Measurements from ENCODE around the gene DIDO1. TPM values are rescaled to one million over a fixed set of nuclear protein-coding genes. Genes with fewer than 3 reads are reported as not detected.

DIDO1 gene
- total RNA-seq, 1 donor from 2014 or later: 89.1 TPM

GRCh38 chr20:62881662-62882395 is 44.5 kb downstream of the DIDO1 start:
- intact Hi-C loops (cut with micrococcal nuclease): no loop called here
- TF ChIP-seq, protein P1, sequence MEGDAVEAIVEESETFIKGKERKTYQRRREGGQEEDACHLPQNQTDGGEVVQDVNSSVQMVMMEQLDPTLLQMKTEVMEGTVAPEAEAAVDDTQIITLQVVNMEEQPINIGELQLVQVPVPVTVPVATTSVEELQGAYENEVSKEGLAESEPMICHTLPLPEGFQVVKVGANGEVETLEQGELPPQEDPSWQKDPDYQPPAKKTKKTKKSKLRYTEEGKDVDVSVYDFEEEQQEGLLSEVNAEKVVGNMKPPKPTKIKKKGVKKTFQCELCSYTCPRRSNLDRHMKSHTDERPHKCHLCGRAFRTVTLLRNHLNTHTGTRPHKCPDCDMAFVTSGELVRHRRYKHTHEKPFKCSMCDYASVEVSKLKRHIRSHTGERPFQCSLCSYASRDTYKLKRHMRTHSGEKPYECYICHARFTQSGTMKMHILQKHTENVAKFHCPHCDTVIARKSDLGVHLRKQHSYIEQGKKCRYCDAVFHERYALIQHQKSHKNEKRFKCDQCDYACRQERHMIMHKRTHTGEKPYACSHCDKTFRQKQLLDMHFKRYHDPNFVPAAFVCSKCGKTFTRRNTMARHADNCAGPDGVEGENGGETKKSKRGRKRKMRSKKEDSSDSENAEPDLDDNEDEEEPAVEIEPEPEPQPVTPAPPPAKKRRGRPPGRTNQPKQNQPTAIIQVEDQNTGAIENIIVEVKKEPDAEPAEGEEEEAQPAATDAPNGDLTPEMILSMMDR (IDR thresholded peaks at IDR 0.05): no peak
- Mint-ChIP-seq H3K4me3 (no peak overlapping the region), H3K27ac (peak overlapping the region; percentile 61), H3K27me3 (no peaks in the 10 kb centered on the region), H3K36me3 (ENCODE audit: low read depth) (peaks cover 19% of the 10 kb centered on the region), H3K4me1 (no peaks in the 10 kb centered on the region), H3K9me3 (no peaks in the 10 kb centered on the region)
- ChIA-PET POLR2A (no interaction called here), CTCF (no interaction called here)
- DNase-seq: no peak
- ATAC-seq (ENCODE audit: low read depth): no peak

- DNase-seq (no peak), ATAC-seq (ENCODE audit: low read depth) (no peak)
- no peaks in the 10 kb centered on the region for H3K9me3 Mint-ChIP-seq
- H3K27me3 Mint-ChIP-seq: no peaks in the 10 kb centered on the region
- POLR2A ChIA-PET: no interaction called here
- TF ChIP-seq, protein P1 (IDR thresholded peaks at IDR 0.05): no peak
- no peak overlapping the region for H3K4me3 Mint-ChIP-seq
- no peaks in the 10 kb centered on the region for H3K4me1 Mint-ChIP-seq
- CTCF ChIA-PET: no interaction called here
- H3K27ac Mint-ChIP-seq: peak overlapping the region; percentile 61
- intact Hi-C loops (cut with micrococcal nuclease): no loop called here
- H3K36me3 Mint-ChIP-seq (ENCODE audit: low read depth): peaks cover 11% of the 10 kb centered on the region
These were observed 45.2 kb downstream of the DIDO1 start for GRCh38 chr20:62880935-62881661.

DNA sequence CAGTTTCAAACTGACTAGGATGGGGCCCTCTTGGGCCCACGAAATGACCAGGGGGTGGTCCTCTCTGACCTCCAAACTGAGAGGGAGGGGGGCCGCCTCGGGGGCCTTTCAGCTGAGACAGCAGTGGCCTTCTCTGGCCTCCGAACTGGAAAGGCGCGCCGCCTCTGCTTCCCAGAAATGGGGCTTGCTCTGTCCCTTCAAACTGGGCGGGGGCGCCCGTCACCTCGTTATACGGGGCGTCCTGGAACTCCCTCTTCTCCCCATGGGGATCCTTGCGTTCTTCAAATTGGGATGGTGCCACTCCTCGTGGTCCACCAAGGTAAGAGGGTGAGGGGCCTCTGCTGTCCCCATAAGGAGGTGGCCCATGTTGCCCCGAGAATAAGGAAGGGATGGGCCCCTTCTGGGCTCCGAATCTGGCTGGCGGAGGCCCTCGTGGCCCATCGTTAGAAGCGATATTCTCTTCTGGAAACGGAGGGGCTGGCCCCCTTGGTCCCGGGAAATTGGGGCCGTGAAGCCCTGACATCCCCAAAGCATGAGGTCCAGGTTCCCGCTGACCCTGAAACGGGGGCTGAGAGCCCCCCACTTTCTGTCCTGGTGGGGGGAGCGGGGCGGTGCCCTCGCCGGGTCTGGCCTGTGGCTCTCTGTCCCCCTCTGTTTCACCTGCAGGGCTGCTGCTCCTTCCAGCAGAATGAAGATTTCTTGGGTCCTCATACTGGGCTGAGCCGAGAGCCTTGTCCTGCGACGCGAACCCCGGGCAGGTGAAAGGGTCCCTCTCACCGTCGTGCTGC is 46.0 kb downstream of the DIDO1 start:
- H3K27me3 Mint-ChIP-seq: no peaks in the 10 kb centered on the region
- H3K36me3 Mint-ChIP-seq (ENCODE audit: low read depth): peaks cover 11% of the 10 kb centered on the region
- no peak overlapping the region for H3K27ac Mint-ChIP-seq
- H3K4me3 Mint-ChIP-seq: no peak overlapping the region
- POLR2A ChIA-PET: no interaction called here
- TF ChIP-seq, protein P1 (IDR thresholded peaks at IDR 0.05): no peak
- no peak for ATAC-seq (ENCODE audit: low read depth)
- H3K9me3 Mint-ChIP-seq: no peaks in the 10 kb centered on the region
- no peak for DNase-seq
- no peaks in the 10 kb centered on the region for H3K4me1 Mint-ChIP-seq
- CTCF ChIA-PET: no interaction called here
- intact Hi-C loops (cut with micrococcal nuclease): no loop called here

GRCh38 chr20:62879275-62880146 is 46.8 kb downstream of the DIDO1 start:
- ChIA-PET CTCF (no interaction called here), POLR2A (no interaction called here)
- no peaks in the 10 kb centered on the region for H3K27me3 Mint-ChIP-seq
- no peak for DNase-seq
- TF ChIP-seq, protein P1 (IDR thresholded peaks at IDR 0.05): no peak
- H3K4me1 Mint-ChIP-seq: no peaks in the 10 kb centered on the region
- H3K9me3 Mint-ChIP-seq: no peaks in the 10 kb centered on the region
- intact Hi-C loops (cut with micrococcal nuclease): no loop called here
- H3K4me3 Mint-ChIP-seq: no peak overlapping the region
- no peak overlapping the region for H3K27ac Mint-ChIP-seq
- ATAC-seq (ENCODE audit: low read depth): no peak
- H3K36me3 Mint-ChIP-seq (ENCODE audit: low read depth): peaks cover 11% of the 10 kb centered on the region

Measured in activated B cell treated with CpG ODN at 0.5 μM for 24 hours (primary cell).